HL-60 (cell line): ENCODE results near the gene PTPRC.
A peak's percentile ranks its signal among the peaks of the same experiment; 100 is the strongest.

Experiments
- DNase-seq, 2 experiments: peaks; one replicate each; pipeline ENCODE4 v3.0.0-alpha.2; 2010 to 2020; ENCODE audit warnings: low read depth in 1 of 2, low spot score in 1 of 2
- H3K27ac ChIP-seq: fragments of 250-450 bp; sonication (Bioruptor Pico); replicated peaks from 2 replicates; pipeline ENCODE4 v1.5.1; 2020; ENCODE audit warnings: mild to moderate bottlenecking, moderate library complexity
- H3K27me3 ChIP-seq: fragments of 250-450 bp; sonication (Bioruptor Pico); 2 replicates; pipeline ENCODE4 v1.5.1; 2021; ENCODE audit warnings: mild to moderate bottlenecking, moderate library complexity; ENCODE audit not compliant: insufficient read depth, poor library complexity, severe bottlenecking
- H3K4me3 ChIP-seq: replicated peaks from 2 replicates; pipeline ENCODE4 v1.5.1; 2011; ENCODE audit warnings: mild to moderate bottlenecking, control low read depth, low read length; ENCODE audit not compliant: insufficient read depth
- CTCF ChIP-seq: IDR thresholded peaks from one replicate; pipeline ENCODE4 v1.5.1; 2011; ENCODE audit warnings: low read length, control low read depth, inconsistent platforms; ENCODE audit not compliant: insufficient read depth
- GABPA ChIP-seq: IDR thresholded peaks from 2 replicates; pipeline ENCODE4 v1.6.1; 2012; ENCODE audit warnings: low read depth
- POLR2AphosphoS5 ChIP-seq: IDR thresholded peaks from 2 replicates; pipeline ENCODE4 v1.6.1; 2012; ENCODE audit warnings: low read depth
- REST ChIP-seq: IDR thresholded peaks from 2 replicates; pipeline ENCODE4 v1.6.1; 2012; ENCODE audit warnings: low read depth; ENCODE audit not compliant: insufficient replicate concordance
- SPI1 ChIP-seq: IDR thresholded peaks from 2 replicates; pipeline ENCODE4 v1.6.1; 2012; ENCODE audit warnings: low read depth, mild to moderate bottlenecking, borderline replicate concordance

PTPRC gene

GRCh38 chr1:198669771-198670170 is 30.9 kb downstream of the PTPRC start:
- no peak for DNase-seq
- Histone ChIP-seq H3K27ac (peak overlapping the region; percentile 56; the same call in 1 of the 2 replicates), H3K4me3 (no peak overlapping the region), H3K27me3 (no peaks in the 10 kb centered on the region)
- TF ChIP-seq GABPA = no peak
- TF ChIP-seq SPI1 = no peak
- TF ChIP-seq CTCF = no peak
- no peak for TF ChIP-seq REST
- TF ChIP-seq POLR2AphosphoS5 = no peak

GRCh38 chr1:198671136-198671535 is 32.3 kb downstream of the PTPRC start:
- Histone ChIP-seq H3K4me3 (no peak overlapping the region), H3K27ac (no peak overlapping the region), H3K27me3 (no peaks in the 10 kb centered on the region)
- DNase-seq = no peak
- peak; percentile 13; the same call in 1 of the 2 replicates for TF ChIP-seq SPI1
- TF ChIP-seq POLR2AphosphoS5 = no peak

GRCh38 chr1:198672124-198672523 is 33.3 kb downstream of the PTPRC start:
- Histone ChIP-seq H3K27ac (no peak overlapping the region), H3K4me3 (no peak overlapping the region), H3K27me3 (no peaks in the 10 kb centered on the region)
- DNase-seq = no peak
- no peak for TF ChIP-seq CTCF
- TF ChIP-seq REST = no peak
- no peak for TF ChIP-seq POLR2AphosphoS5
- no peak for TF ChIP-seq GABPA
- no peak for TF ChIP-seq SPI1

GRCh38 chr1:198674009-198674408 is 35.2 kb downstream of the PTPRC start:
- no peak for TF ChIP-seq POLR2AphosphoS5
- no peak for TF ChIP-seq SPI1
- no peak for TF ChIP-seq CTCF
- no peak for TF ChIP-seq REST
- TF ChIP-seq GABPA = no peak
- no peak for DNase-seq
- Histone ChIP-seq H3K27ac (no peak overlapping the region), H3K27me3 (no peaks in the 10 kb centered on the region), H3K4me3 (no peak overlapping the region)
